K562 (cell line): Measurements from ENCODE around the gene TACC3.

Source experiments
- ETS2 ChIP-seq: IDR thresholded peaks from 2 replicates; pipeline ENCODE4 v1.6.1; 2016; ENCODE audit warnings: borderline replicate concordance, missing genetic modification characterization, mild to moderate bottlenecking, moderate library complexity, missing compliant biosample characterization; ENCODE audit not compliant: poor library complexity, severe bottlenecking
- TF ChIP-seq, protein P1 (sequence below): sonication (generic); formaldehyde crosslinking; IDR thresholded peaks from 2 replicates; pipeline ENCODE4 v1.8.1; 2023; ENCODE audit warnings: mild to moderate bottlenecking, missing genetic modification reagents, moderate library complexity
- TF ChIP-seq, protein P2 (sequence below), 3 experiments: IDR thresholded peaks in 2 of 3; conservative IDR thresholded peaks in 1 of 3; 2 replicates each; pipeline ENCODE4 v1.5.1; 2011 to 2012; ENCODE audit warnings: low read length in 3 of 3, mild to moderate bottlenecking in 3 of 3, control low read depth in 2 of 3, improper control_type of control experiment in 1 of 3, inconsistent platforms in 1 of 3, low read depth in 1 of 3, mixed read lengths in 1 of 3, moderate library complexity in 1 of 3; ENCODE audit not compliant: insufficient read depth in 2 of 3

DNA sequence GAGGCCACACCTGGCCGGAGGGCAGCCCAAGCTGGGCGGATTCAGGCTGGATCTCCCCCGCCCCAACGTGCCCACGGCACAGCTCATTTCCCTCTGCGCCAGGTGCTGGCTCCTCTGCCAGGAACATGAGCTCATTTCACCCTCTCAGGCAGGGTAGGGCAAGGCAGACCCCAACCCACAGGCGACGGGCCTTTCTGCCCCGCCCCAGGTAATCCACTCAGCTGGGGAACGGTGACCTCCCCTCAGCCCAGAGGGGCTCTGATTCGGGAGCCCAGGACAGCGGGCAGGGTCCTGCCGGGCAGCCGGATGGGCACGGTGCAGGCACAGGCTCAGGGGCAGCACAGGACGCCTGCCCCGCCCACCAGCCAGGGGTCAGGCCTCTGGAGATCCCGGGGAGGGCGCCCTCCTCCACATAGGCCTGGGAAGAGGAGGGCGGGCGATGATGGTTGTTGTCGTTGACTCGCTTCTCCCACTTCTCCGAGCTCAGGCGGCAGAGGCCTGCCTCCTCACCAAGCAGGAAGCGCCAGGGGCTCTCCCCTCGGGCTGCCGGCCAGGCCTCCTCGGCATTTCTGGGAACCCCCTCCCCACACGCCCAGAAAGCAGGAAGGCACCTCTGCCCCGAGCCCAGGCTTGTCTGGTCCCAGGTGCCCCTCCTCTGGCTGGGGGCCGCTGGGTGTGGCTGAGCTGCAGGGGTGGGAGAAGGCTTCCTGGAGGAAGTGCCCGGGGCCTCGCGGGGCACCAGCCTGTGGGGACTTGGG is 31.1 kb downstream of the TACC3 start:
- TF ChIP-seq, protein P1, sequence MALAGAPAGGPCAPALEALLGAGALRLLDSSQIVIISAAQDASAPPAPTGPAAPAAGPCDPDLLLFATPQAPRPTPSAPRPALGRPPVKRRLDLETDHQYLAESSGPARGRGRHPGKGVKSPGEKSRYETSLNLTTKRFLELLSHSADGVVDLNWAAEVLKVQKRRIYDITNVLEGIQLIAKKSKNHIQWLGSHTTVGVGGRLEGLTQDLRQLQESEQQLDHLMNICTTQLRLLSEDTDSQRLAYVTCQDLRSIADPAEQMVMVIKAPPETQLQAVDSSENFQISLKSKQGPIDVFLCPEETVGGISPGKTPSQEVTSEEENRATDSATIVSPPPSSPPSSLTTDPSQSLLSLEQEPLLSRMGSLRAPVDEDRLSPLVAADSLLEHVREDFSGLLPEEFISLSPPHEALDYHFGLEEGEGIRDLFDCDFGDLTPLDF: no peak
- TF ChIP-seq, protein P2, sequence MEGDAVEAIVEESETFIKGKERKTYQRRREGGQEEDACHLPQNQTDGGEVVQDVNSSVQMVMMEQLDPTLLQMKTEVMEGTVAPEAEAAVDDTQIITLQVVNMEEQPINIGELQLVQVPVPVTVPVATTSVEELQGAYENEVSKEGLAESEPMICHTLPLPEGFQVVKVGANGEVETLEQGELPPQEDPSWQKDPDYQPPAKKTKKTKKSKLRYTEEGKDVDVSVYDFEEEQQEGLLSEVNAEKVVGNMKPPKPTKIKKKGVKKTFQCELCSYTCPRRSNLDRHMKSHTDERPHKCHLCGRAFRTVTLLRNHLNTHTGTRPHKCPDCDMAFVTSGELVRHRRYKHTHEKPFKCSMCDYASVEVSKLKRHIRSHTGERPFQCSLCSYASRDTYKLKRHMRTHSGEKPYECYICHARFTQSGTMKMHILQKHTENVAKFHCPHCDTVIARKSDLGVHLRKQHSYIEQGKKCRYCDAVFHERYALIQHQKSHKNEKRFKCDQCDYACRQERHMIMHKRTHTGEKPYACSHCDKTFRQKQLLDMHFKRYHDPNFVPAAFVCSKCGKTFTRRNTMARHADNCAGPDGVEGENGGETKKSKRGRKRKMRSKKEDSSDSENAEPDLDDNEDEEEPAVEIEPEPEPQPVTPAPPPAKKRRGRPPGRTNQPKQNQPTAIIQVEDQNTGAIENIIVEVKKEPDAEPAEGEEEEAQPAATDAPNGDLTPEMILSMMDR (IDR thresholded peaks at IDR 0.05 in 2 of 3, conservative IDR thresholded peaks at IDR 0.05 in 1 of 3; ENCODE audit: insufficient read depth in 2 of 3, low read depth in 1 of 3, low read length in 3 of 3): peak in 2 of 3 experiments; percentile 20 to 28; a peak in 2 of 6 replicates
- TF ChIP-seq ETS2 (tag): no peak
